Erythroblast (primary cell): ENCODE measurements around the gene APOO.

Experiments
- GATA1 ChIP-seq: IDR thresholded peaks from 2 replicates; pipeline ENCODE4 v1.6.1; 2011; ENCODE audit warnings: low read depth, mild to moderate bottlenecking, control low read depth, low read length, moderate library complexity
- POLR2A ChIP-seq: IDR thresholded peaks from 2 replicates; pipeline ENCODE4 v1.6.1; 2011; ENCODE audit warnings: mild to moderate bottlenecking, low read length

DNA sequence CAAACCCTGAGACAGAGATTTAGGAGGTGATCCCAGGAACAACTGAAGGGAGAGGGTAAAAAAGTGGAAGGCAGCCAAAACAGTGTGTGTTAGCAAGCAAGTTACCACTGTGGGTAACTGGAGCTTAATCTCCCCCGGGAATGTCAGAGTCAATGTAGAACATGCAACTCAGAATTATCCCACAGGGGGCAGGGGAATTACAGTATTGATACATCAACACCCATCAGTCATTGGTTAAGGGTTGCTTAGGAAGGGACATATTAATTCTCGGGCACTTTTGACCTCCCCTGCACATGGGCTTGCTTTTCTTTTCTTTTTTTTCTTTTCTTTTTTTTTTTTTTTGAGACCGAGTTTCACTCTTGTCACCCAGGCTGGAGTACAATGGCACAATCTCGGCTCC, 29.4 kb upstream of the APOO start:
- TF ChIP-seq POLR2A (no peak), GATA1 (no peak)
